GM12872 (cell line): ENCODE results near the gene DDX41.

Experiments
- TF ChIP-seq, protein P1 (sequence below): IDR thresholded peaks from 3 replicates; pipeline ENCODE4 v1.5.1; 2011; ENCODE audit warnings: low read depth, mild to moderate bottlenecking, low read length, moderate library complexity; ENCODE audit not compliant: insufficient read depth

The DDX41 gene

DNA sequence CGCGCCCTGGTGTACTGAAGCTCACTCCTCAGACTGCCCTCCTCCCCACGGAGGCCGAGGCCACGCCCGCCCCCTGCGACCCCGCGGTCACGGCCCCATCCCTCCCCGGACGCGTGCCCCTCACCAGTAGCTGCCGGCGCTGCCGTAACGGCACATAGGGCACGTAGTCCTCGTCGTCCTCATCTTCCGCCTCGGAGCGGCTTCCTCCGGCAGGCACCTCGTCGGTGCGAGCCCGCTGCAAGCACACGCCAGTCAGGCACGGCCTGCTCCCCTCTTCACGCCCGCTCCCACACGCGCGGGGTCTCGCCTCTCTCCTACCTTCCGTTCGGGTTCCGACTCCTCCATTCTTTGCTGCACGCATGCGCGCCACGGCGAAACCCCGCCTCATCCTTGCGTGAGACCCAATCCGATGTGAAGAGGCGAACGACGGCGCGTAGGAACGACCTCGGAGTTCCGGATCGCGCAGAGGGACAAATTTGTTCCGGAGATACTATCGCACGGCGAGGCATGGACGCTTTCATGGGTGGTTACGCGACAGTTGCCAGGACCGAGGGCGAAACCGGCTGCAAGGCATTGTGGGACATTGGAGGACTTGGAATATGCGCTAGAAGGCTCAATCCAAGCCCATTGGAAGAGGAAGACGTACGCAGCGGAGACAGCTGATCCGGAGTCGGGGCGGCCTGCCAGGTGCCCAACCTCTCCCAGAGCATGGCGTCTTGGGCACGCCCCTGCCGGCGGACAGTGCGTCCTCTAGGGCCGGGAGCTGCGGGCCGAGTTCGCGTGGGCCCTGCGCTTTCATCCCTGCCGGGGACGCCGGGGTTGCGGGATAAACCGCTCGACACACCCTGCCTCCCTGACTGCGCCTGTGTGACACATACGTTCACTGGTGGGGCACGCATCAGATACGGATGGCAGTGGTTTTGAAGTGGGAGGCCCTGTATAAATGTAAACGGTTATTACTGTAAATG is at the start of gene DDX41:
Gene DDX41, minus strand, starts transcription at position 361 of the 968 bp plus-strand sequence. Its CDS starts 16 bp downstream, at position 345.
- TF ChIP-seq, protein P1, sequence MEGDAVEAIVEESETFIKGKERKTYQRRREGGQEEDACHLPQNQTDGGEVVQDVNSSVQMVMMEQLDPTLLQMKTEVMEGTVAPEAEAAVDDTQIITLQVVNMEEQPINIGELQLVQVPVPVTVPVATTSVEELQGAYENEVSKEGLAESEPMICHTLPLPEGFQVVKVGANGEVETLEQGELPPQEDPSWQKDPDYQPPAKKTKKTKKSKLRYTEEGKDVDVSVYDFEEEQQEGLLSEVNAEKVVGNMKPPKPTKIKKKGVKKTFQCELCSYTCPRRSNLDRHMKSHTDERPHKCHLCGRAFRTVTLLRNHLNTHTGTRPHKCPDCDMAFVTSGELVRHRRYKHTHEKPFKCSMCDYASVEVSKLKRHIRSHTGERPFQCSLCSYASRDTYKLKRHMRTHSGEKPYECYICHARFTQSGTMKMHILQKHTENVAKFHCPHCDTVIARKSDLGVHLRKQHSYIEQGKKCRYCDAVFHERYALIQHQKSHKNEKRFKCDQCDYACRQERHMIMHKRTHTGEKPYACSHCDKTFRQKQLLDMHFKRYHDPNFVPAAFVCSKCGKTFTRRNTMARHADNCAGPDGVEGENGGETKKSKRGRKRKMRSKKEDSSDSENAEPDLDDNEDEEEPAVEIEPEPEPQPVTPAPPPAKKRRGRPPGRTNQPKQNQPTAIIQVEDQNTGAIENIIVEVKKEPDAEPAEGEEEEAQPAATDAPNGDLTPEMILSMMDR: no peak

DNA sequence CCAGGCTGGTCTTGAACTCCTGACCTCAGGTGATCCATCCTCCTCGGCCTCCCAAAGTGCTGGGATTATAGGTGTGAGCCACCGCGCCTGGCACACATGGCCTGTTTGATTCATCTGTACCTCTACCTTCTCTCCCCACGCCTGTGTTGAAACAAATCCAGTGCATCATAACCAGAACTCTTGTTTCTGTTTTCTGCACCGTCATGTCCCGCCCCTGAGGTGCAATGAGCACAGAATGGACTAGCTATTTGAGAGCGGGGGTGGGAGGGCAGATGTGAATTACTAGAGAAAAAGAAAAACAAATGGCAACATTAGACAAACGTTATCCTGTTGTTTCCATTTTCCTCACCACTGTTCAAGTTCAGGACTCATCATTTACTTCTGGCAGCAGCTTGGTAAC is 48.3 kb upstream of the DDX41 start:
- TF ChIP-seq, protein P1: no peak

DNA sequence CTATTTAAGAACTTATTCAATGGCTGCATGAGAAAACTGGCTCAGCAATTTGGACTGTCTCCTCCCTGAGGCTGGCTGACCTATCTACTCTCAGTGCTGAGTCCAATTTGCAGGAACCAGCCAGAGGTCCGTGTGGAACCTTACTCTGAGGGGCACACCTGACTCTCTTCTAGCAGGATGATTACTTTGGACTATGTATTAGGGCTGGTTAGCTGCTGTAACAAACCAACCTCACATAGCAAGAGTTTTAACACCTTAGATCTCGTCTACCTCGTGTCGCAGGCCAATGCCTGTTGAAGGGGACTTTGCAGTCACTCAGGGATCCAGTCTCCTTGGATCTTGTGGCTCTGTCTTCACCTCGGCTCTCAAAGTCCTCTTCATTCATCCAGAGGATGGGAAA is 41.0 kb upstream of the DDX41 start:
- TF ChIP-seq, protein P1: no peak

DNA sequence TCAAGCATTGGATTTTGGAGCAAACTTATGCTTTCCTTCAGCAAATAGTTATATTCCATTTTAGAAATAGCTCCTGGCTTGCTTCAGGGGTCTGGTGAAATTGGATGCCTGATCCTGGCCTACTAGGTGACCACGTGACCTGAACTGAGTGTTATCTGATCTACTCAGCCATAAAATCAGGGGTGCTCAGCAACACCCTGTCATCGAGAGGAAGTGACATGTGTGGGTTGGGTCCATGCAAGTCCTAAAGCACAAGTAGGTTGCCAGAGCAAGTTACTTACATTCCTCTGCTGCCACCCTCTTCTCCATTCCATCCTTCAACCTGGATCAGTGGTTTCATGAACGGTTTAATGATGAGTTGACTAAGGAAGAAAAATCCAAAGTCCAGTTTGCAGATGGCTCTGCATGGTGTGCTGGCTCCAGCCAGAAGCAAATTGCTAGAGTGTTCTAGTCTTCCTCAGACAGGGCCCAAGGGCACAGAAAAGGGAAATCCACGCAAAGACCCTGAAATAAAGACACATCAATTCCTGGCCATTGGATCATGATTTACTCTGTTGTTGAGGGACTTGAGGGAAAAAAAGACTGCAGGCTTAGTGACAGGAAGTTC is 40.4 kb upstream of the DDX41 start:
- TF ChIP-seq, protein P1: no peak

DNA sequence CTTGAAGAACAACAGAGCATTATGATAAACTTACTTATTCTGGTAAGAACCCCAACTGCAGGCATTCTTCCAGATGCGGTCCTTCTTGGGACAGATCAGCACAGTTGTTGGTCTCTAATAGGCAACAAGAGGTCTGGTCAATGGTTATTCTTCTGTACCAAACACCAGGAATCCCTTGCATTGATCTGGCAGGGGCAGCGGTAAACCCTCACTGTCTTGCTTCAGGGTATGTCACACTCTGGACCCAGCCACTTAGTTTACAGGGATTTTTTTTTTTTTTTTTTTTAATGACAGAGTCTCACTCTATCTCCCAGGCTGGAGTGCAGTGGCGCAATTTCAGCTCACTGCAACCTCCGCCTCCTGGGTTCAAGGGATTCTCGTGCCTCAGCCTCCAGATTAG is 38.9 kb upstream of the DDX41 start:
- TF ChIP-seq, protein P1: no peak

DNA sequence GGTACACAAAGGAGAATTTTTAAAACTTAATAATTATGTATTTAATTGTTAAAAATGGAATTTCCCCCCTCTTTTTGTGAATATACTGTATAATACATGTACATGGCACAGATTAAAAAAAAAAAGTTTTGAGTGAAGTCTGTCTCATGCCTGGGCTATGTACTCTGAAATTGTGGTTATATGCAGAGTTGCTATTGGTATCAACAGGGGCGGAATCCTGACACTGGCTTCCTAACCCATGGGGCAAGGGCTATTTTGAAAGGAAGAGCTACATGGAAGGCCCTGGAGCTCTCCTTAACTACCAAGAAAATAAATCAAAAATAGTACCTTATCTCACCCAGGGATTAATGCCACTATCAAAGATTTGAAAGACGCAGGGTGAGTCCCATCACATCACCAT is 38.5 kb upstream of the DDX41 start:
- TF ChIP-seq, protein P1: no peak

DNA sequence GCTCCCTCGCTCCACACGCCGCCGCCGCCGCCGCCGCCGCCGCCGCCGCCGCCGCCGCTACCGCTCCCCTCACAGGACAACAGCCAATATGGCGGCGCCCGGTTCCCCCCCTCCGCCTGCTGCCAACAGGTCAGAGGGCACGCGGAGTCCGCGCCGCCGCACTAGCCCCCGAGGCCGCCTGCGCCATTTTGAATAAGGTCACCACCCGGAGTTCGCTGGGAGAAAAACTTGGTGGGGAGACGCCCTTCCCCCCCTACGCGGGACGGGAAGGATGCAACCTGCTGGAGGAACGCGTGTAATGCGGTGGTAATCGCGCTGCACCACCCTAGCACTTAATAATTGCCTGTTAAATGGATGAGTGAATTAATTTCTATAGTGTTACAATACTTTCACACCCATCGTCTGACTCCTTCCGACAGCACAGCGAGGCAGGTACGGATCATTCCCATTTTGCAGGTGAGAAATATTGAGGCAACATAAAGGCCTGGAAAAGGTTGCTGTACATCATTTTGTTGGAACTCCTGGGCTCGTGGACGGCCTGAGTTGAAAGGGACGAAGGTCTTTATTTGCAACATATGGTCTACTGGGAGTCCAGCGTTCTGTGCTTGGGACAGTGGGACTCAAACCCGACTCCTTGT is 37.8 kb upstream of the DDX41 start, which contains the start of gene FAM193B:
Gene FAM193B, minus strand, starts transcription at position 90 of the 638 bp plus-strand sequence. CDS start 105 bp downstream, outside the sequence.
- TF ChIP-seq, protein P1: 0 out of 3 replicates have a peak, but pooled peaks have one; percentile 21
